ENCODE measurements around the gene NFIB.

DNA sequence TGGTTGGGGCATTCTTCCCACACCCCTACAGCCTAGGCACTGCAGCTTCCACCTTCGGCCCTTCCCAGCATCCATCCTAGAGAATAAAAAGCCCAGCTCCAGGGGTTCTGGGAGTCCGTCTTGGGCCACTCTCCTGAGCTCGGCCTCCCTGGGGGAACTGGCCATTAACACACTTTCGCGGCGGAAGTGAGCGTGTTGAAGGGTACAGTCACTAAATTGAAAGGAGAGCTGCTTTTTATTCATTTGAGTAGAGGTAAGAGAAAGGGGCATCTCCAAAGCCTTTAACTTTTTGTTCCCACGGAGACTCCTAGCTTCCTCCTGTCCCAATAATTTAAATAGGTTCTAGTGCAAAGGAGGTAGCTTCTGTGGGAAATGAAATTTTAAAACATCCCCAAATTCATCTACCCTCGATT is 31.0 kb upstream of the NFIB start:
- TF ChIP-seq POLR2A (IDR thresholded peaks at IDR 0.05): no peak
- TF ChIP-seq, protein P1, sequence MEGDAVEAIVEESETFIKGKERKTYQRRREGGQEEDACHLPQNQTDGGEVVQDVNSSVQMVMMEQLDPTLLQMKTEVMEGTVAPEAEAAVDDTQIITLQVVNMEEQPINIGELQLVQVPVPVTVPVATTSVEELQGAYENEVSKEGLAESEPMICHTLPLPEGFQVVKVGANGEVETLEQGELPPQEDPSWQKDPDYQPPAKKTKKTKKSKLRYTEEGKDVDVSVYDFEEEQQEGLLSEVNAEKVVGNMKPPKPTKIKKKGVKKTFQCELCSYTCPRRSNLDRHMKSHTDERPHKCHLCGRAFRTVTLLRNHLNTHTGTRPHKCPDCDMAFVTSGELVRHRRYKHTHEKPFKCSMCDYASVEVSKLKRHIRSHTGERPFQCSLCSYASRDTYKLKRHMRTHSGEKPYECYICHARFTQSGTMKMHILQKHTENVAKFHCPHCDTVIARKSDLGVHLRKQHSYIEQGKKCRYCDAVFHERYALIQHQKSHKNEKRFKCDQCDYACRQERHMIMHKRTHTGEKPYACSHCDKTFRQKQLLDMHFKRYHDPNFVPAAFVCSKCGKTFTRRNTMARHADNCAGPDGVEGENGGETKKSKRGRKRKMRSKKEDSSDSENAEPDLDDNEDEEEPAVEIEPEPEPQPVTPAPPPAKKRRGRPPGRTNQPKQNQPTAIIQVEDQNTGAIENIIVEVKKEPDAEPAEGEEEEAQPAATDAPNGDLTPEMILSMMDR (IDR thresholded peaks at IDR 0.05): no peak

Data from stomach (tissue), 4 donors.